Endothelial cell of umbilical vein (primary cell): ENCODE results near the gene RGS6. TPM values are rescaled to one million over a fixed set of nuclear protein-coding genes. Genes with fewer than 3 reads are reported as not detected.

Experiments
- BruUV-seq: library from RNA; stranded (reverse); fragments of 400-500 nt; replicated peaks from 2 replicates; lab custom pipeline; 2021; lab: Mats Ljungman, UMichigan
- CTCF ChIA-PET: fragments of 300-600, 350-600 bp; sonication (Branson Sonifier 250); formaldehyde crosslinking; loops from one replicate; lab custom pipeline; 2021; ENCODE audit warnings: antibody characterized with exemption, inconsistent platforms; lab: Charles Lee
- POLR2A ChIA-PET: fragments of 300-600, 350-600 bp; sonication (Branson Sonifier 250); formaldehyde crosslinking; loops from one replicate; lab custom pipeline; 2021; ENCODE audit warnings: antibody characterized with exemption, inconsistent platforms; lab: Charles Lee
- DNase-seq: peaks from one replicate; pipeline ENCODE4 v3.0.0-alpha.2; 2011; ENCODE audit warnings: low read depth, low spot score
- FAIRE-seq: peaks from 2 replicates; lab custom pipeline; 2011; peaks lifted over from hg19 to GRCh38; lab: Jason Lieb, UNC
- H2AFZ ChIP-seq: 2 replicates; pipeline ENCODE4 v1.6.0; 2012; ENCODE audit warnings: low read depth, low read length, control low read depth, inconsistent platforms
- H3K27ac ChIP-seq: 2 replicates; pipeline ENCODE4 v1.5.1; 2011; ENCODE audit warnings: low read depth, mild to moderate bottlenecking, control low read depth, low read length, moderate library complexity; ENCODE audit not compliant: insufficient read depth
- H3K27me3 ChIP-seq, 2 experiments: 2 replicates each; pipeline versions ENCODE4 v1.6.0 to v1.6.1; 2011; ENCODE audit warnings: low read length in 2 of 2, mixed read lengths in 1 of 2; ENCODE audit not compliant: control insufficient read depth in 2 of 2, insufficient read depth in 2 of 2
- H3K36me3 ChIP-seq, 2 experiments: 2 replicates in 1 of 2; 3 replicates in 1 of 2; pipeline ENCODE4 v1.5.1; 2011; ENCODE audit warnings: low read length in 2 of 2, mild to moderate bottlenecking in 1 of 2, moderate library complexity in 1 of 2; ENCODE audit not compliant: control insufficient read depth in 2 of 2, insufficient read depth in 2 of 2; ENCODE audit errors: extremely low read depth in 1 of 2
- H3K4me1 ChIP-seq: 3 replicates; pipeline ENCODE4 v1.5.1; 2011; ENCODE audit warnings: mild to moderate bottlenecking, low read length; ENCODE audit not compliant: control insufficient read depth, insufficient read depth; ENCODE audit errors: extremely low read depth
- H3K4me2 ChIP-seq: 2 replicates; pipeline ENCODE4 v1.6.1; 2011; ENCODE audit warnings: low read length, control low read depth, mixed read lengths; ENCODE audit not compliant: insufficient read depth
- H3K4me3 ChIP-seq, 3 experiments: fragments of 200-600 bp in 1 of 3; sonication (generic), shearing (Covaris generic) in 1 of 3; replicated peaks in 1 of 3; 2 replicates each; pipeline ENCODE4 v1.5.1; 2011 to 2016; ENCODE audit warnings: control low read depth in 3 of 3, low read length in 3 of 3, mild to moderate bottlenecking in 2 of 3, inconsistent platforms in 1 of 3, low read depth in 1 of 3, moderate library complexity in 1 of 3; ENCODE audit not compliant: insufficient read depth in 1 of 3
- H3K79me2 ChIP-seq: 2 replicates; pipeline ENCODE4 v1.6.0; 2012; ENCODE audit warnings: low read length, inconsistent platforms; ENCODE audit not compliant: control insufficient read depth, insufficient read depth
- H3K9ac ChIP-seq: replicated peaks from 2 replicates; pipeline ENCODE3; 2011; ENCODE audit warnings: low read length, control low read depth; ENCODE audit not compliant: insufficient read depth; ENCODE audit errors: extremely low read depth
- H3K9me1 ChIP-seq: replicated peaks from 3 replicates; pipeline ENCODE4 v1.6.0; 2011; ENCODE audit warnings: mild to moderate bottlenecking, low read length; ENCODE audit not compliant: control insufficient read depth, insufficient read depth; ENCODE audit errors: extremely low read depth
- H3K9me3 ChIP-seq: replicated peaks from 2 replicates; pipeline ENCODE4 v1.5.1; 2012; ENCODE audit warnings: low read length, inconsistent platforms; ENCODE audit not compliant: control insufficient read depth, insufficient read depth
- H4K20me1 ChIP-seq: replicated peaks from 2 replicates; pipeline ENCODE3; 2011; ENCODE audit warnings: mild to moderate bottlenecking, low read length; ENCODE audit not compliant: control insufficient read depth, insufficient read depth; ENCODE audit errors: extremely low read depth
- CTCF ChIP-seq, 2 donors: IDR thresholded peaks; 1 replicate in 1 of 2; 2 replicates in 1 of 2; pipeline ENCODE4 v1.5.1; 2011; ENCODE audit warnings: low read length in 2 of 2, mild to moderate bottlenecking in 2 of 2, moderate library complexity in 2 of 2, control low read depth in 1 of 2, inconsistent platforms in 1 of 2, low read depth in 1 of 2; ENCODE audit not compliant: insufficient read depth in 1 of 2; ENCODE audit errors: extremely low read depth in 1 of 2
- EZH2 ChIP-seq: IDR thresholded peaks from 2 replicates; pipeline ENCODE4 v1.6.1; 2012; ENCODE audit warnings: borderline replicate concordance, low read depth, mild to moderate bottlenecking, moderate library complexity, low read length, inconsistent platforms; ENCODE audit not compliant: severe bottlenecking
- FOS ChIP-seq: IDR thresholded peaks from 2 replicates; pipeline ENCODE4 v1.6.1; 2011; ENCODE audit warnings: mild to moderate bottlenecking, low read length, moderate library complexity, borderline replicate concordance; ENCODE audit not compliant: insufficient read depth
- GATA2 ChIP-seq: IDR thresholded peaks from 2 replicates; pipeline ENCODE4 v1.7.0; 2011; ENCODE audit warnings: low read depth, mild to moderate bottlenecking, moderate library complexity, mixed read lengths, low read length; ENCODE audit not compliant: insufficient read length, insufficient read depth
- JUN ChIP-seq: IDR thresholded peaks from 2 replicates; pipeline ENCODE4 v1.6.1; 2011; ENCODE audit warnings: borderline replicate concordance, low read depth; ENCODE audit not compliant: insufficient read length, insufficient read depth
- MAX ChIP-seq: IDR thresholded peaks from 2 replicates; pipeline ENCODE4 v1.6.1; 2011; ENCODE audit not compliant: insufficient read depth, insufficient read length
- MYC ChIP-seq: IDR thresholded peaks from one replicate; pipeline ENCODE4 v1.6.1; 2011; ENCODE audit warnings: mild to moderate bottlenecking, low read depth, low read length
- POLR2A ChIP-seq: IDR thresholded peaks from 2 replicates; pipeline ENCODE4 v1.6.1; 2012; ENCODE audit warnings: low read depth, mild to moderate bottlenecking, control low read depth, low read length
- POLR2AphosphoS5 ChIP-seq: IDR thresholded peaks from 2 replicates; pipeline ENCODE4 v1.6.1; 2012; ENCODE audit warnings: low read depth, mild to moderate bottlenecking, control low read depth, low read length, moderate library complexity; ENCODE audit not compliant: insufficient read depth
- dilution Hi-C: fragments of 300-500 bp; cut with MboI; formaldehyde crosslinking; loops from one replicate; pipeline ENCODE4 v1.15.0; 2019; ENCODE audit warnings: low sequenced_read_pairs; ENCODE audit not compliant: extremely low pct_ligation_motif_present
- intact Hi-C: fragments of 100-400 bp; cut with micrococcal nuclease; formaldehyde crosslinking; loops from one replicate; pipeline ENCODE4 v1.10.0; 2022
- polyA plus RNA-seq, 4 experiments: library from polyadenylated mRNA; depleted of rRNA in 3 of 4; stranded (reverse) in 3 of 4; unstranded in 1 of 4; fragments of >200 nt; gene quantifications; 2 replicates each; pipeline versions ENCODE4 v1.2.1 to v1.2.3, GENCODE V29; 2011 to 2012; ENCODE audit warnings: missing spikeins in 1 of 4
- total RNA-seq: library from RNA; stranded (reverse); gene quantifications from 2 replicates; pipeline ENCODE4 v1.2.3, GENCODE V29; 2021

Gene RGS6
- total and polyA plus RNA-seq, 2 donors (not counting 3 experiments of a cell fraction or from before 2014, with no cell fraction given): not detected

GRCh38 chr14:72521968-72522741 is 589.9 kb downstream of the RGS6 start:
- intact Hi-C loops (no loop called here), dilution Hi-C loops (no loop called here)
- POLR2A ChIA-PET: no interaction called here
- no TSS peak for BruUV-seq
- H3K9me3 ChIP-seq: no peaks in the 10 kb centered on the region
- H3K4me2 ChIP-seq: no peak overlapping the region
- H2AFZ ChIP-seq: no peak overlapping the region
- no peak for DNase-seq
- H3K27ac ChIP-seq: no peak overlapping the region
- no peaks in the 10 kb centered on the region for H3K36me3 ChIP-seq
- H4K20me1 ChIP-seq: no peaks in the 10 kb centered on the region
- no peak for FAIRE-seq
- H3K4me3 ChIP-seq: no peak overlapping the region
- no peaks in the 10 kb centered on the region for H3K9me1 ChIP-seq
- TF ChIP-seq GATA2: no peak
- TF ChIP-seq POLR2A: no peak
- TF ChIP-seq CTCF (IDR thresholded peaks at IDR 0.05; ENCODE audit: extremely low read depth in 1 of 2, insufficient read depth in 1 of 2, low read depth in 1 of 2, low read length in 2 of 2): no peak
- TF ChIP-seq POLR2AphosphoS5: no peak
- TF ChIP-seq MAX: no peak
- no peak for TF ChIP-seq JUN
- TF ChIP-seq FOS: no peak
- no peak for TF ChIP-seq EZH2
- no peak for TF ChIP-seq MYC
- H3K4me1 ChIP-seq: peaks cover 4% of the 10 kb centered on the region
- CTCF ChIA-PET: no interaction called here
- H3K9ac ChIP-seq: no peak overlapping the region
- no peaks in the 10 kb centered on the region for H3K79me2 ChIP-seq
- H3K27me3 ChIP-seq: no peaks in the 10 kb centered on the region
